ENCODE data around the gene AP1AR.
A peak's percentile ranks its signal among the peaks of the same experiment; 100 is the strongest.

Gene AP1AR

GRCh38 chr4:112225157-112225556 is 6.4 kb upstream of the AP1AR start:
- DNase-seq: no peak

GRCh38 chr4:112230879-112231778 is 458 bp upstream of the AP1AR start:
- peak; percentile 95 for DNase-seq

- DNase-seq: peak; percentile 47
Observed at GRCh38 chr4:112234952-112235609, 3.5 kb downstream of the AP1AR start.

GRCh38 chr4:112236040-112236439 is 4.5 kb downstream of the AP1AR start:
- DNase-seq: no peak

DNA sequence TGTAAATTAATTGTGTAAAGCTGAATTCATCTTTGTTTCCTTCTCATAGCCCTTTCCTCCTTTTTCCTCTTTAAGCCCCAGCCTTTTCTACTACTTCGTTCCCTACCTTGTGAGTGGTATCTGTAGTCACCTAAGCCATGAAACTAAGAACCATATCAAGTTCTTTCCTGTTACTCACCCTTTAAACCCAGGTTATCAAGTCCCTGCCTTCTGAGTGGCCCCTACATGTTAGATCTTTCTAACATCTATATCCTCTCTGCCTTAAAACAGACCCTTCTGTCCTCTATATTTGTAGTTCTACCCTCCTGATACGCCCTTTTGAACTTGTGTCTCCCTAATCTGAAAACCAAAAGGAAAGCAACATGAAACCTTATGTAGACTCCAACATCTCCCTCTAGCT is 7.2 kb downstream of the AP1AR start:
- DNase-seq: no peak

- no peak for DNase-seq
Observed at GRCh38 chr4:112245383-112245782, 13.8 kb downstream of the AP1AR start.

DNA sequence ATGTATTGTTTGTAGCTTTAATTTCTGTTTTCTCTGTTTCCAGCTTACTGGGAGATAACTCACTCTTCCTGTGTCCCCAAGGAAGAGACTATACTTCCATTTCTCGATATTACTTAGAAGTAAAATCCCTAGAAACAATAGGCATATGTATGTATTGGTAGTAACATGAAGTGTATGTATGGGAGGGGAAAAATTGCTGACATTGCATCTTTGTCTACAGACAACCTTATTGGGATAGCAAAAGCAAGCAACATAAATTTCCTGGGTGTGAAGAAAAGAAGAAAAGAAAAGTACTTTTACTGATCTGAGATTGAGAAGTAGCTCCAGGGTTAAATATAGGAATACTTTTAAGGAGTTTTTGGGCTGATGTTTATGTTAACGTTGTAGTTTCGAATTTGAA is 15.4 kb downstream of the AP1AR start:
- DNase-seq: no peak

DNA sequence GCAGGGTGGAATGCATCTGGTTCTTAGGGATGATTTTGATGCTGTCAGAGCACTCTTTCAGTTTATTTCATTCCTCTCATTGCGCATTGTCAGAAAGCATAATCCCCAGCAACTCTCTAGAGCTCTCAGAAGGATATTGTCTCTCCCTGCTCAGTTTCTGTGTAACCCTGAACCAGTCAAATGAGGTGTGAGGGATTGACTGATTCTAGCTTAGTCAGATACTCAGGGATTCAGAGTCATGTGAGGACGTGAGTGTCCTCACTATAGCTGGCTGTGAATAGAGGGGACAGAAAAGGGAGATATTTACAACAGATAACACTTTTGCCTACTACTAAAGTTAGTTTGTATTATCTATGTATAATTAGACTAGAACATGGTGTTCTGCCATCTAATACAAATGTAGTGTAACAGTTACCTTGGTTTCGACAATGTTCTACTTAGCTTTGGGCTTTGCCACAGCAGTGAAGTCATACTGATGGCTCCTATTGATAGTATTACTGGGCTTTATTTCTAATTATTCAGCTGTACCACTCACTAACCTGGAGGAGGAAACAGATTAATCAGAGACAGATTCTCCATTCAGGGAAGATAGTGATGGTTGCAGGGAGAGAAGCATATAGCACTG is 19.5 kb downstream of the AP1AR start:
- no peak for DNase-seq

- no peak for DNase-seq
Observed at GRCh38 chr4:112252234-112252633, 20.6 kb downstream of the AP1AR start.

DNA sequence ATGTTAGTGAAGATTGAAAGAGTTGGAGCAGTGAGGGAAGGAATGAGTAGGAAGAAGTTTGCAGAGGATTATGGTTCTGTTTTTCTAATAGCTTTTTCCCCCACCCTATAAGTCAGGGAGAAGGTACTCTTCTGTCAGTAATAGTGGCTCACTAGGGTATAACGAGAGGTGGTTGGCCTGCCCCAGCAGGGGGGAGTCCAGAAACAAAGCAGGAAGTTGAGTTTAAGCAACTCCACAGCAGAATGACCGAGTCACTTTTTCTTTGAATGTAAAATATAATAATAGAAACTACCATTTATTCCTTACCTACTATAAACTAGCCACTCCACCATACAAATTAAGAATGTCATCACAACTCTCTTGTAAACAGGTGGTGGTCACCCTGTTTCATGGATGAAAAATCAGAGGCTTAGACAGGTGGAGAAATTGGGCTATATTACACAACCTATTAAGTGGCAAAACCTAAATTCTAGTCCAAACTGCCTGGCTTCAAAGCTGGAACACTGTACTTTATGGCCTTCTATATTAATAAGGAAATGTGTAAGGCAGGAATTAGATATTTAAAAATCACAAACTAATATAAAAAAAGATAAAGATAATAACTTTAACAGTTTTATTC is 21.9 kb downstream of the AP1AR start:
- no peak for DNase-seq

DNA sequence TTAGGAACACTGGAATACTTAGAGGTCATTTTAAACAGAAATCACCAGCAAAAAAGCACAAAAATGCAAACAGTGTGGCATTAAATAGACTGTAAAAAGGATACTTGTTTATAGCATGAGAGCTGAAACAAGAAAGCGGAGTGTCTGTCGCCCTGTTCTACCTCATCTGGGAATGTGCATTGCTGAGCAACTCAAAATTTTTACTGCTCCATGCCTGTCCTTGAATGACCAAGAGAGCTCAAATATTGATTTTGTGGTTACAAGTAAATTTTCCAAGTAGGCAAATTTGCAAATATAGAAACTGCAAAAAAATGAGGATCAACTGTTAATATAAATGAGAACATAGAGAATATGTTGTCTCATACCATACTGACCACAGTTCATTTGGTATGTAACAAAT is 25.5 kb downstream of the AP1AR start:
- DNase-seq: no peak

- DNase-seq: peak; percentile 13
Observed at GRCh38 chr4:112266823-112267222, 35.2 kb downstream of the AP1AR start.

GRCh38 chr4:112270051-112270450 is 38.5 kb downstream of the AP1AR start:
- DNase-seq: no peak

- DNase-seq: no peak
Observed at GRCh38 chr4:112270640-112271421, 39.2 kb downstream of the AP1AR start.

DNA sequence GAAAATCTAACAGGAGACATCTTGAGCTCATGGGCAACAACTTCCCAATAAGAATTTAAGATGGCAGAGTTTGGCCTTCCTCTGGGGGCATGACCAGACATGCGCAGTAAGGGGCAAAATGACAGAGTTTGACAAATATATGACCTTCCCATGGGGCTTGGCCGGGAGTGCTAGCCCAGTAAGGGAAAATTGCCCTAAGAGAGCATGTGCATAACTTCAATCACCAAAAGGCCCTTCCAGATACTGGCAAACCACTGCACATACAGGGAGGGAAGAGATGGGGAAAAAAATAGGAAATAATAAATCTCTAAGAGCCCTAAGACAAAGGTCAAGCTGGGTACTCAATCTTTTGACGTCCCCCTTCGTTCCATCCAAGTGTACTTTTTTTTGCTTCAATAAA is 40.7 kb downstream of the AP1AR start:
- no peak for DNase-seq

DNA sequence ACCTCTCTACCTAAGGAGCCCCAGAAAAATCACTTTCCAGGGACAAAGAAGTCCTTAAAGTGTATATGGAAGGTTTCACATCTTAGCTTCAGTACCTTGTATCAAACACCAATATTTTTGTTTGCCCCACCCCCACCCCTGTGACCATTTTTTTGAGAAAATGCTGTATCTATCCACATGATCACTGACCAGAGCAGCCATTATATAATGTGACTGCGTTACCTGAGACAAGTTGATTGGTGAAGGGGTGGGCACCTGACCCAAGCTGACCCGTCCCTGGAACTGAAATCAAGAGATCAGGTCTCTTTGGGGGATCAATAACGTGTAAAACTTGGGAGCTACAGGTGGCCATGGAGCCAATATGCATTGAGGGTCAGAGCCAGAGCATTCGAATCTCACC is 43.4 kb downstream of the AP1AR start:
- no peak for DNase-seq

DNA sequence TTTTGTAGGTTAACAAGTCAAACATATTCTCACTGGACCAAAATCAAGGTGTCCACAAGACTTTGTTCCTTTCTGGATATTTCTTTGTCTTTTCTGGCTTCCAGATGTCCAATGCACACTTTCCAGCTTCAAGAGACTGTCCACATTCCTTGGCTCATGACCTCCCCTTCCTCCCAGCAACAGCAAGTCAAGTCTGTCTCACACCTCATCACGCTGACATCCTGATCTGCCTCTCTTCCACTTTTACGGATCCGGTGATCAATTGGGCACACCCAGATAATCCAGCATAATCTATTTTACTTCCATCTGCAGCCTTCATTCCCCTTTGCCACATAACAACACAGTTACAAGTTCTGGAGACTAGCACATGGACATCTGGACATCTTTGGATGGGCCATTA is 44.5 kb downstream of the AP1AR start:
- DNase-seq: no peak

DNA sequence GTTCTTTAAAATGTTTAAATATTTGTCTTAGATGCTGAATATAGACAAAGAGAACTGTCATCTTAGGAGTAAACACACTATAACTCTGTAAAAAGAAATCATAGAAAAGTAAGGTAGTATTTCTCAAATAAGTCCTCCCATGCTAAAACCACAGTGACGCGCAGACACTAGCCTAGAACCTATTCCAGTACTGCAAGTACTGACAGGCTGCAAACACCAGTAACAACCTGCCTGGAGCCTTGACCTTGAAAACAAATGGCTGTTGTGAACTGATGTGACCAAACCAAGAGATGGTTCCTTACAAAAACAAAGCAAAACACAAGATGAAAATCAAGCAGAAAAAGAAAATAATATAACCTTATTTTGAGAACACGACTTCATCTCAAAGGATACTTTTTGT is 45.6 kb downstream of the AP1AR start:
- no peak for DNase-seq

DNA sequence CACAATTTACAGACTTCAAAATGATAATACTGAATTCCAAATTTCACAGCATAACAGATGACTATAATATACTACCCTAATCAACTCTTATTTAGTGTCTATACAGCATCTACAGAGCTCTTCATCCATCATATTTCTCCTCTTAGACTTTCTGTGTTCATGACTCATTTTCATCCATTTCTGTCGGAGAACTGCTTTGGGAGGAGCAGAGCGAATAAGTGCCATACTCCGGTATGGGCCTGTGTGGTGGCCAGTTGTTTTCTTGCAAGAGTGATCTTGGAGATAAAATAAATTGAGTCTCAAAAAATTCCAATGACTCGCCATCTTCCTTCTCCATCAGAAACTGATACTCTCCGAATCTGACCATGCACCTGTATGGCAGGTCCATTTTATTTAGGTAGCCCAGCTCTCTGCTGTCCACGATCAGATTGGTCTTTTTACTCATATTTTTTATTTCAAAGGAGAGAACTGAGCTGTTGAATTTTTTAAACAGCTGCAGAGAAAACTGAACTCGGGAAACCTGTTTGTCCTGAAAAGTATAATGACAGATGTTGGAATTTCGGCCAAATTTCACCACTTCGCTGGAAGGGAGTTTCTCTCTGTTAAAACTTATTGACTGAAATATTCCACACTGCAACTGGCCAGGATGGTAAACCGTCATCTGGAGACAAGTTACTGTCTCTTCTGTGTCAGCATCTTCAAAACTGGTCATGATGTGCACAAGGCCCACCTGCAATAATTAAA is 46.3 kb downstream of the AP1AR start:
- no peak for DNase-seq

DNA sequence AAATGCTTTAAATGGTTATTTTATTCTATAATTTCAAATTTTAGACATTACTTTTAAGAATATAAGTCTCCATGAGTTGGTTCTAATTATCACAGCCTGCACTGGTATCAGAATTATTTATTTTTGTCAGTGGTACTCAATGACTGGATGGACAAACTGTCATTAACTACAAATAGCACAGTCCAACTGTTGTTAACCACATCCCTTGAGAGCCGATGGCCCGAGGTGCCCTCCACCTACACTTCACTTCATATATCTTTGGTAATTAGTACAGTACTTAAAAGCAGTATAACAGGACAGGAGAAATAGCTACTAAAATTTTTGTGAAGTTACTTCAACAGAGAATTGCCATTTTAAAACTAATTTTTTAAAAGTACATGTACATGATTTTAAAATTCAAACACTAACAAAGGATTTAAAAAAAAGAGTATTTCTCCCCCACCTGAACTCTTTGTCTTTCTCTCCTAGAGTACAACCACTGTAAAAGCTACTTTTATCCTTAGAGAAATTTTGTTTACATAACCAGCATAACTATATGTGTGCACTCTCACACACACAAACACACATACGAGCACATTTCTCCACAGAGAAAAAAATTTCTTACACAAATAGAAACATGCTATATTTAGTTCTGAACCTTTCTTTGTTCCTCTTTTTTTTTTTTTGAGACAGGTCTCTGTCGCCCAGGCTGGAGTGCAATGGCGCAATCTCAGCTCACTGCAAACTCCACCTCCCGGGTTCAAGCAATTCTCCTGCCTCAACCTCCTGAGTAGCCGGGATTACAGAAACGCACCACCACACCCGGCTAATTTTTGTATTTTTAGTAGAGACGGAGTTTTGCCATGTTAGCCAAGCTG is 47.7 kb downstream of the AP1AR start:
- DNase-seq: peak; percentile 32

DNA sequence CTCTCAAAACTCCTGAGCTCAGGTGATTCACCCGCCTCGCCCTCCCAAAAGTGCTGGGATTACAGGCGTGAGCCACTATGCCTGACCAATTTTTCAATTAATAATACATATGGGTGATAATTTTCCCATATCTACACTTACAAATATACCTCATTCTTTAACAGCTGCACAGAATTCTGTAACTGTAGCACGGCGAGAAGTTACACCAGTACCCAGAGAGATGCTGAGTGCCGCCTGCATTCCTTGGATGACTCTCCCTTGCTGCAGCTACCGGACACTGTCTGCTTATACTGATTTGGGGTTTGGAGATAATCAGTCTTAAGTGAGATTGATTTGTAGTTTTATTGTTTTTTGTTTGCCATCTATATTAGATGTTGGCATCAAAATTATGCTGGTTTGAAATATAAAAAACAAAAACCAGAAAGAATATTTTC is 48.3 kb downstream of the AP1AR start:
- peak; percentile 15 for DNase-seq

Measured in RPMI8226 (cell line).